Renal cortical epithelial cell (primary cell): ENCODE measurements around the gene MRPL20. TPM values are rescaled to one million over a fixed set of nuclear protein-coding genes. Genes with fewer than 3 reads are reported as not detected.
"Not testable (repeated sequence)": the region's sequence is repeated elsewhere in the genome, so short reads cannot be mapped to it uniquely, and the experiment has no call there.

Experiments used
- DNase-seq: peaks from one replicate; pipeline ENCODE4 v3.0.0-alpha.2; 2011; ENCODE audit warnings: low read depth
- total RNA-seq: library from RNA; depleted of rRNA; stranded (reverse); fragments of >200 nt; gene quantifications from 2 replicates; pipeline ENCODE4 v1.2.3, GENCODE V29; 2014

Gene MRPL20
- total RNA-seq, 1 donor from 2014 or later = 72.1 TPM

DNA sequence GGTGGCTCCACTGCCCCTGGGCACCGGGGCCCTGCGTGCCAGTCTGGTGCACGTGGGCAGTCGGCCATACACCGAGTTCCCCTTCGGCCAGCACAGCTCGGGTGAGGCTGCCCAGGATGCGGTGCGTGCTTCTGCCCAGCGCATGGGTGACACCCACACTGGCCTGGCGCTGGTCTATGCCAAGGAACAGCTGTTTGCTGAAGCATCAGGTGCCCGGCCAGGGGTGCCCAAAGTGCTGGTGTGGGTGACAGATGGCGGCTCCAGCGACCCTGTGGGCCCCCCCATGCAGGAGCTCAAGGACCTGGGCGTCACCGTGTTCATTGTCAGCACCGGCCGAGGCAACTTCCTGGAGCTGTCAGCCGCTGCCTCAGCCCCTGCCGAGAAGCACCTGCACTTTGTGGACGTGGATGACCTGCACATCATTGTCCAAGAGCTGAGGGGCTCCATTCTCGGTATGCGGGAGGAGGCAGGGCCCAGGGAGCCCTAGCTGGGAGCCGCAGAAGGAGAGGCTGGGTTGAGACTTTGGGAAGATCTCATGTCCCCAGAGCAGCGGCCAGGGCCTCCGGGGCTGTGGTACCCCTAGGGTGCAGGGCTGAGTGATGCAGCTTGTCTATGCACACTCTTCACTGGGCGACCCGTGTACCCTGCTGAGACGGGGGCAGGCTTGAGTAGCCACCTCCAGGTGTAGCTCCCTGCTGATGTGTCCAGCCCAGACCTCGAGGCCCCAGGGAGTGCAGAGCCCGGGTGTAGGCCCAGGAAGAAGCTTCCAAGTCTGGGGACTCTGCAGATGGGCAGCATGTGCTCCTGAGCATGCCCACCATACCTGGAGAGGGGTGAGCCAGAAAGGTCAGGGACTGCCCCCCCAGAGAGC, 30.2 kb upstream of the MRPL20 start:
- DNase-seq = no peak

DNA sequence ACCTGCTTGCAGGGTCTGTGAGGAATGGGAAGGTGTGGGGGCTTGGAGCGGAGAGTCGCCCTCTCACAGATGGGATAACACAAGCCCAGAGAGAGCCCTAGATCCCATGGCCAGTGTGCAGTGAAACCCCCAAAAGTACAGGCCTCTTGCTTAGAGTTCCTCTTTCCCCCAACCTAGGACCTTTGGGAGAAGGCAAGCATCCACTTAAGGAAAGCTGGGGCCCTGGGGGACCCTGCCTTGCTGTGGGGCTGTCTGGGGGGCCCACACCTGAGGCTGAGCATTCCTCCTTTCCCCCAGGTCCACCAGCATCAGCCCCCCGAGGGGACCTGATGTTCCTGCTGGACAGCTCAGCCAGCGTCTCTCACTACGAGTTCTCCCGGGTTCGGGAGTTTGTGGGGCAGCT, 29.5 kb upstream of the MRPL20 start:
- no peak for DNase-seq

DNA sequence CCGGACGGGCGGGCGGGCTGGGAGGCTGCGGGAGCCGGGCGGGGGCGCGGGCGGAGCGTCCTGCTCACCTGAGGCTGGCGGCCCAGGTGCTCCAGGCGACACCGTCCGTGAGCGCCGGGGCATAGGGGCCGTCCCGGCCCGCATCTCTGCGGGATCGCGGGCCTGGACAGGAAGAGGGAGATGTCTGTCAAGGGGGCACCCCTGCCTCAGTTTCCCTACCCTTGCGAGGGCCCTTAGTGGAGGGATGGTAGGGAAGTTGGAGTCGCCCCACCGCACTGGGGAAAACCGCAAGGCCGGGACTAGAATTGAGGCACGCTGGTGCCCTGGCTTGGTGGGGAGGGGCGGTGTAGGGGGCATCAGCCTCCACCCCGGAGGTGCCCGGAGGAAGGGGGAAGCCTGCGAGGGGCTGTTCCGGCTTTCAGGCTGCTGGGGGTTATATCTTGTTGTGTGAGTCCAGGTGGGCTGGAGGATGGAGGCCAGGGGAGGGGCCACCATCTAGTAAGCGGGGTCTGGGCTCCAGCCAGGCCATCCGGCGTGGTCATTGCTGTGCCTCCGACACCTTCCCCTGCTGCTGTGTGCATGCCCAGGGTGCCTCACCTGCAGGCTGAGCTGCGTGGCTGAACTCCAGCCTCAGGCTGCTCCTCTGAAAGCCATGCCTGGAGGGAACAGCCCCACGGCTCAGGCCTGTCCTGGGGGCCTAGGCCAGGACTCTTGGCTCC, 29.0 kb upstream of the MRPL20 start:
- no peak for DNase-seq

DNA sequence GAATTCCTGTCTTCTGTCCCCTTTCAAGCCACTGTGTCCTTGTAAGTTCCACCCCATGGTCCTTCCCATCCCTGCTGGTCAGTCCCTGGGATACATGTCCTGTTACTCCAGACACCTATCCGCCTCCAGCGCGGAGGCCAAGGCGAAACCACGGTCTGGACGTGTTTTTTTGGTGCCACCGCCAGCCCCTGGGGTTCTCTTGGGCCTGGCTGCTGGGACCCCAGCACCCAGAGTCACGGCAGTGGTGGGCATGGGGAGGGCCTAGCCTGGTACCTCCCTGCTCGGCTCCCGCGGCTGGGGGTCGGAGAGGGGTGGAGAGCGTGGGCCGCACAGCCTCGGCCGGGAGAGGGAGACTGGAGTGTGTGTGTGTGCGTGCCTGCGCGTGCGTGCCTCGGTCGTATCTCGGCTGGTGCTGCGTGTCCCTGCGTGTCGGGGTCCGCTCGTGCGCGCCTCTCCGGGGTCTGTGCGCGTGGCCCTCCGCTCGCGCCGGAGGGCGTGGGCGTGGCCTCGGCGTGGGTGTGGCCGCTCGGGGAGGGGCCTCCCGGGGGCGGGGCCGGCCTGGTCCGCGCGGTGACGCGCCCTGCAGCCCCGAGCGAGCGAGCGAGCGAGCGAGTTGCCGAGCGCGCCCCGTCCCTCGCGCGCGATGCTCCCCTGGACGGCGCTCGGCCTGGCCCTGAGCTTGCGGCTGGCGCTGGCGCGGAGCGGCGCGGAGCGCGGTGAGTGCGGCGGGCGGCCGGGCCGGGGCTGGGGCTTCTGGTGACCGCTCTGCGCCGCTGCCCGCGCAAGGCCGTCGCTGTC, 28.2 kb upstream of the MRPL20 start, which contains the start of gene VWA1:
Gene VWA1, plus strand, starts transcription at position 585 of the 798 bp plus-strand sequence. Its CDS starts 59 bp downstream, at position 644.
- no peak for DNase-seq

DNA sequence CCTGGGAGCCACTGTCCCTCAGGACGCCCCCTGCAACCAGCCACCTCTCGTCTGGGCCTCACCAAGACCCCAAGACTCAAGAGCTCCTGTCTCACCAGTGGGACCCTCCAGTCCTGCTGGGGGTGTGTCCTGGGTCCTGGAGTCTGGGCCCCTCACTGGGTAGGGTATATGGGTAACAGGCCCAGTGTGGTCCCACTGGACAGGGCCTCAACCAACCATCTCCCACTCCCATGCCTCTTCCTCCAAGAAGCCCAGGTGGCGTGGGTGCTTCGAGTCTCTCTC, 27.7 kb upstream of the MRPL20 start:
- no peak for DNase-seq

DNA sequence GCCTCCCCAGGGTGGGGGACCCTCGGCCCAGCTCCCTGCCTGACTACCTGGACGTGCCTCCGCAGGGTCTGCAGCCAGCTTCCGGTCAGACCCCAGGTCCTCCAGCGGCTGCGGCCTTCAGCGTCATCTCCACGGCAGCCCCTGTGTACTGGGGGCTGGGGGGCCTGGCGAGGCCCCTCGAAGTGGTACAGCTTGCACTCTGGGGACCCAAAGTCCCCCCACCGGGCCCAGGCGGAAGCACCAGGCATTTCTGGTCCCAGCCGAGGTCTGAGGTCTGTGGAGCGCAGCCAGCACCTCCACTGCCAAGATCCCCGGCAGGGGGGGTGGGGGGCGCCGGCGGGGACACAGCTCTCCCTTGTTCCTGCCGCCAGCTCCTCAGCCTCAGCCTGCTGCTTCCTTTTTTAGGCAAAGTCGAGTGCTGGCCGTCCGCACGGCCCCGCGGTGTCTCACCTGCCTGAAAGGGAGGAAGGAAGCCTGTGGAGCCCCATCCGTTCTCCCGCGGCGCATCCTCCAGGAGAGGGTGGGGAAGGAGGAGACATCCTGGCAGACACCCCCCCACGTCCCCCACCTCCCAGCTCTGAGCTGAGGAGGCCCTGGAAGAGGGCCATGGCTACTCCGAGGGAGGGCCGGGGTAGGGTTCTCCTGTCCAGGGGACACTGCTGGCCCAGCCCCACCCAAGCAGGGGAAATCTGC, 27.2 kb upstream of the MRPL20 start:
- DNase-seq = no peak

DNA sequence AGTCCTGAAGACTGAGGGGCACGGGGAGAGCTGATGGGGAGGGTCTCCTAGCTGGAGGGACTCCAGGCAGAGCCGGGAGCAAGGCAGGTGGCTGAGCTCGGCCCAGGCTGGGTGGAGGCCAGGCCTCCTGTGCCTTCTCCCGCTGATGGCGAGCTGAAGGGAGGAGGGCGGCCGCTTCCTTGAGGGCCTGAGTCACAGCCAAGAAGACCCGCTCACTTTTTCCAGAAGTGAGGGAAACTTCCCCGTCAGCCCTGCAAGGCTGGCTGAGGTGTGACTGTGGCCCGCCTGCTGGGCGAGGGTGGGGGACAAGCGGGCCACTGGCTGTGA, 26.7 kb upstream of the MRPL20 start:
- peak; percentile 17 for DNase-seq

DNA sequence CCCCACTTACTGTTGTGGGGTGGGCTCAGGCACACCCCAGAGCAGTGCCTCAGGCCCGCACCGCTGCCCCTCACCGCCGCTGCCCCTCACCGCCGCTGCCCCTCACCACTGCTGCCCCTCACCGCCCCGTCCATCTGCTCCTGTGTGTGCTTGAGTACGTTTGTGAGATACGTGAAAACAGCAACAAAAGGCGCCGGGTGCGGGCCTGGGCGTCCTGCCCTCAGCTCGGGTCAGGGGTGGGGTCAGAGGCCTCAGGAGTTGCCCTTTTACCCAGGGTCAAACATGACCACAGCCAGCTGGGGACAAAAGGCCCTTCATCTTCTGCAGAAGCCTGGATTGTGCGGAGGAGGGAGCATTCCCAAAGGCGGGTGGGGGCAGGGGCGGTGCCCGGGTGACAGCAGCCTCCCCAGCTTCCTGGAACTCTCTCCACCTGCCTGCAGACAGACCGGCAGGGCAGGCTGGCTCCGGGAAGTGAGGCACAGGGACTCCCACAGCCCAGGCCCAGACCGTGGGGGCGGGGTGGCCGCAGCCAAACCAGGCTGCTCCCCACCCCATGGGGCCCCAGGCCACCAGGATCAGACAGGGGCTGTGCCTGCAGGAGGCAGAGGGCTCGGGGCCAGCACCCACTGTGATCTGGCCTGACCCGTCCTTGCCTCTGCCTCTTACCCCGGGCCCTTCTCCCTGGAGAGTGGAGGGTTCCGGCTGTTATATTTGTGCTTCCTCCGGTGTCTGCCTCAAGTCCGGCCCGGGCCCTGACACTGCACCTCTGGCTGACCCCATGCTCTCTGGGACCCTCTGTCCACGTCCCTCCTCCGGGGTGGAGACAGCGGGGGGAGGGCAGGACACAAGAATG, 26.1 kb upstream of the MRPL20 start:
- peak; percentile 26 for DNase-seq

DNA sequence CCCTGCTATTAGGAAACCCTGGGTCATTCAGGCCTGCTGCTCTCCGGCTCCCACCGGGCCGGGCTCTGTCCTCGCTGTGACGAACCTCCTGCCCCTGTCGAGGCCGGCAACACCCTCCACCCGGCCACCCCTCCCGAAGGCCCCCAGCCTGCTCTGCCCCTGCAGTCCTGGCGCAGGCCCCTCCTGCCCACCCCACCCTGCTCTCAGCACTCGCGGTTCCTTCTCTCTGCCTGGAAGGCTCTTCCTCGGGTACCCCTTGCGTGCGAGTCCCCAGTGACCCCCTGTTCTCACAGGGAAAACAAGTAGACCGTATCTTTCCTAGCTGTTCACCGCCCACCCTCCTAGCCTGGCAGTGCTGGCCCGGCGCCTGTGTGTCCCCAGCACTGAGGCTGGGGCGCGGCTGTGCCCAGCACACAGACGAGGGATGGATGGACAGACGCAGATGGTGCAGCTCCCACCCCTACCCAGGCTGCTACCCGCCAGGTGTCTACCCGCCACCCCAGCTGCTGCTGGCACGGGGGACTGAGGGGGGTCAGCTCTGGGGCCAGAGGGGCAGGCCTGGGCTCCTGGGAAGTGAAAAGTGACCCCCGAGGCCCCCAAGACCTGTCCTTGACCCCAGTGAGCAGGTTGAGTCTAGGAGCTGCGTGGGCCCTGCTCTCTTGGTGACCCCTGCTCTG, 25.3 kb upstream of the MRPL20 start:
- DNase-seq = no peak

DNA sequence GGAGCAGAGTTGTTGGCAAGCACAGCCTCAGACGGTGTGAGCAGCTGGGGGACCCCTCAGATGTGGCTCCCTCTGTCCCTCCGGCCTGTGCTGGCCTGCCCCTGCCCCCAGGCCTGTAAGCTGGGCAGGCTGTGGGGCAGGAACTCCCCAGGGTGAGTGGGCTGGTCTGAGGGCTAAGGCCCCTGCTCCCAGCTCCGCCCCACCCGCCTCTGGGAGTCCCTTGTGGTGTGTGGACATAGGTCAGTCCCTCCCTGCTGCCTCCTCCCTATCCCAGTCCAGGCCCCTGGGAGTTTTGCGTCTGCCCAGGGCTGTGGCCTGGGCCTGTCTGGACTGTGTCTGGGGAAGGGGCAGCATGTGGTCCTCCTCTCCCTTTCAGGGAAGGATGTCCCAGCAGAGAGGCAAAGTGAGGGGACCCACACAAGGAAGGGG, 24.8 kb upstream of the MRPL20 start:
- DNase-seq = no peak

DNA sequence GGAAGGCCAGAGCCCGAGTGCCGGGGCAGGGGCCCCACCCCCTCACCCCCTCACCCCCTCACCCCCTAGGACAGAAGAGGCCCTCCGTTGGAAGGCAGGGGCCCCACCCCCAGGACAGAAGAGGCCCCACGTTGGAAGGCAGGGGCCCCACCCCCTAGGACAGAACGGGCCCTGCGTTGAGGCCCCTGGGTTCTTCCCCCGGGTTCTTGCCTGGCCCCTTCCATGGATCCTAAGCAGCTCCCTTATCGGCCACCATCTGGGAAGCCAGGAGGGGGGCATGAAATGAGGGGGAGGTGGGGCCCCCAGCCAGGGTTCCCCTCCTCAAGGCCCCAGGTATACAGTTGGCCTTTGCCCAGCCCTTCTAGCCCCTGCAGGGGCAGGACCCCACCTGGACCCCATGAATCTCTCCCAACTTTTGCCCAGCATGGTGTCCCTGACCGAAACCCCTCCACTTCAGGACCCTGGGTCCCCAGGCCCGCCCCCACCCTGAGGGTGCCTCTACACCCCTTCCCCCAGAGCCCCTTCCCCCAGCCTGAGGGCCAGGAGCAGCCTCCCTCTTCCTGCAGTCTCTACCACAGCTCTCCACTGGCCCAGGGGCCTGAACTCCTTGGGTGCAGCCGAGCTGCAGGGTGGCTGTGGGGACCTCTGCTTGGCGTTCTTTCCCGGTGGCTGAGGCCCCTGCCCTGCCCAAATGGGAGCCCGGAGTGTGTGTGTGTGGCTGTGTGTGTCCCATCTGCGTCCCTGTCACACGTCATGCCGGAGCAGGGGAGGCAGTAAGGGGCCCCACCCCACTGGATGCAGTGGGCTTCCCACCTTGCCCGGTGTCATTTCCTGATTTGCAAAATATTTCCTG, 24.1 kb upstream of the MRPL20 start:
- no peak for DNase-seq

DNA sequence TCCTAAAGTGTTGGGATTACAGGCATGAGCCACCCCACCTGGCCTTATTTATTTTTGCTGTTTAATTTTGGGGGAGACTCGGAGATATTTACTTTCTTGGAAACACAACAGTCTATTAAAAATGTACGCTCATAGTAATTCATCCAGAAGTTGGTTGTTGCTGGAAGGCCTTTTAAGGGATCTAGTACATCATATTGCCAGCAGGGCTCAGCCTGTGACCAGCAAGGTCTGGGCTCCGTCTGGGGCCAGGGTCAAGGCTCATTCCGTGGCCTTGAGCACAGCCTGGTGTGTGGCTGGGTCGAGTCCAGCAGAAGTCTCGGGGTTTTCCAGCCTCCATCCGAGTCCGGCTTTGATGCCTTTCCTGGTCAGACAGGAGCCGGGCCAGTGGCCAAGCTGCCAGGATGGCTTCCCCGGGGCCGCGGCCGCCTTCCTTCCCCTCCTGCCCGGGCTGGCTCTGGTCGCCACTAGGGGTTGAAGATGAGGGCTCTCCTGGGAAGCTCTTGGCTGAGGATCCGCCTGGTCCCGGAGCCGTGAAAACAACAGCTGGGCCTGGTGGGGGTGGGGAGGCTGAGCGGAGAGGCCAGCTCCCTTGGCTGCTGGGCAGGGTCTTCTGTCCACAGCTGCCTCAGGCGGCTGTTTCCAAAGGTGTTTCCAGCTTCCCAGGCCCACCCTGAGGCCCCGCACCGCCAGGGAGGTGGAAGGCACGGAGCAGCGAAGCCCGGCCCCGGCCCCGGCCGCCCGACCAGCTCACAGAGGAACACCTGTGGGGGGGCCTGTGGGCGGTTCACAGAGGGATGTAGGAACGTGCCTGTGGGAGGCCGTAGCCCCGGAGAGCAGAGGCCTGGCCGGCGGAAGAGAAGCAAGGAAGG, 23.3 kb upstream of the MRPL20 start:
- peak; percentile 16 for DNase-seq

DNA sequence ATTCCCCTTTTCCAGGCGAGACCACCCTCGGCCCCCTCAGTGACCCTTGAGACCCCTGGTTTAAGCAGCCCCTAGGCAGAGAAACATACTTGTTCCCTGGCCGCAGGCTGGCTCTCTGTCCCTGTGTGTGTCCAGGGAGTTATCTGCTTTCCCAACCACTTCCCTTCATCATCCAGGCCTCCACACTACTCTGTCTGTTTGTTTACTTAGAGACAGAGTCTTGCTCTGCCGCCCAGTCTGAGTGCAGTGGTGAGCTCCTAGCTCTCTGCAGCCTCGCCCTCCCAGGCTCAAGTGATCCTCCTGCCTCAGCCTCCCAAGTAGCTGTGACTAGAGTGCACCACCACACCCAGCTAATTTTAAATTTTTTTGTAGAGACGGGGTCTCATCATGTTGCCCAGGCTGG, 22.6 kb upstream of the MRPL20 start:
- DNase-seq = no peak

DNA sequence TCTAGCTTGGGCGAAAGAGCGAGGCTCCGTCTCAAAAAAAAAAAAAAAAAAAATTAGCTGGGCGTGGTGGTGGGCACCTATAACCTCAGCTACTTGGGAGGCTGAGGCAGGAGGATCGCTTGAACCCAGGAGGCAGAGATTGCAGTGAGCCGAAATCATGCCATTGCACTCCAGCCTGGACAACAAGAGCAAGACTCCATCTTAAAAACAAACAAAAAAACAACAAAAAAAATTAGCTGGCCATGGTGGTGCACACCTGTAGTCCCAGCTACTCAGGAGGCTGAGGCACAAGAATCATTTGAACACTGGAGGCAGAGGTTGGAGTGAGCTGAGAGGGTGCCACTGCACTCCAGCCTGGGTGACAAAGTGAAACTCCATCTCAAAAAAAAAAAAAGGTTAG, 21.9 kb upstream of the MRPL20 start:
- not testable (repeated sequence) for DNase-seq

DNA sequence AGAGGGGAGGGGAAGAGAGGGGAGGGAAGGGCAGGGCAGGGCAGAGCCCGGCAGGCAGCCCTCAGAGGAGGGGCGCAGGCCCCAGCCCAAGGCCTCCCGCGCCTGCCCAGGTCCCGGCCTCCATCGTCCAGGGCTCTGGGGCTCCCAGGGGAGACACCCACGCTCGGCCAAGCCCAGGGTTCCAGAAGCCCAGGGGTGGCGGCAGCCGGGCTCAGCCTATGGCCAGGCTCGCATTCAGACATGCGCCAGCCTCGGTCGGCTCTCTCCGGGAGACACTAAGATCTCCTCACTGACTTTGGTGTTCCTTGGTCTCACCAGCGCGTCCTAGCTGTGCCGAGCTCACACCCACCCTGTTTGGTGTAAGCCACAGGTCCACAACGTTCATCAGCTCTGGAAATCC, 21.1 kb upstream of the MRPL20 start:
- DNase-seq = no peak

DNA sequence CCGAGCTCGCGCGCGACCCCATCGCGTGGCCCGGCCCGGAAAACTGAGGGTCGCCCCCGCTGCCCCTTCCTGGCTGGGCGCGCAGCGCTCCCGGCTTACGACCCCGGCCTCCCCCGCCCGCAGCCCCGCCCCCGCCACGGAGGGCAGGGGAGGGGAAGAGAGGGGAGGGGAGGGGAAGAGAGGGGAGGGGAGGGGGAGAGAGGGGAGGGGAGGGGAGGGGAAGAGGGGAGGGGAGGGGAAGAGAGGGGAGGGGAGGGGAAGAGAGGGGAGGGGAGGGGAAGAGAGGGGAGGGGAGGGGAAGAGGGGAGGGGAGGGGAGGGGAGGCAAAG, 20.7 kb upstream of the MRPL20 start:
- DNase-seq = no peak

DNA sequence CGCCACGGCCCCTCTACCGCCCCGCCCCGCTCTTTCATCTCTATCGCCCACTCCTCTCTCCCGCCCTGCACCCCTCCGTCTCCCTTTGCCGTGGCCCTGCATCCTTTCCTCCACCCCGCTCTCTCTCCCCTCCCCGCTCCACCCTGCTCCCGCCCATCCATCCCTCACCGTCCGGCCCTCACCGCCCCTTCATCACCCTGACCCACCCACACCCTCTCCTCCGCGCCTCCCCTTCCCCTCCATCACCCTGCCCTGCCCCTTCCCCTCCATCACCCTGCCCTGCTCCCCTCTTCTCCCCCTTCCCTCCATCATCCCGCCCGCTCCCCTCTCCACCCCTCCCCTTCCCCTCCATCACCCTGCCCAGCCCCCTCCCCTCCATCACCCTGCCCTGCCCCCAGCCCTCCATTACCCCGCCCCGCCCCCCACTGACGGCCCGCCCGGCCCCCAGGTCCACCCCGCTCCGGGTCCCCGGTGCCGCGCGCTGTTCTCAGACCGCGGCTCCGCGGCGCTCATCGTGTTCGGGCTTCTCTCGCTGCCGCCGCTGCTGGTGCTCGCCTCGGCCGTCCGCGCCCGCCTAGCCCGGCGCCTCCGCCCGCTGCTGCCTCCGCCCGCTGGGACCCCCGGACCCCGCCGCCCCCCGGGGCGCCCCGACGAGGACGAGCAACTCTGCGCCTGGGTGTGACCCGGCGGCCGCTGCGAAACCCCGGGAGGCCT, 20.2 kb upstream of the MRPL20 start:
- no peak for DNase-seq

DNA sequence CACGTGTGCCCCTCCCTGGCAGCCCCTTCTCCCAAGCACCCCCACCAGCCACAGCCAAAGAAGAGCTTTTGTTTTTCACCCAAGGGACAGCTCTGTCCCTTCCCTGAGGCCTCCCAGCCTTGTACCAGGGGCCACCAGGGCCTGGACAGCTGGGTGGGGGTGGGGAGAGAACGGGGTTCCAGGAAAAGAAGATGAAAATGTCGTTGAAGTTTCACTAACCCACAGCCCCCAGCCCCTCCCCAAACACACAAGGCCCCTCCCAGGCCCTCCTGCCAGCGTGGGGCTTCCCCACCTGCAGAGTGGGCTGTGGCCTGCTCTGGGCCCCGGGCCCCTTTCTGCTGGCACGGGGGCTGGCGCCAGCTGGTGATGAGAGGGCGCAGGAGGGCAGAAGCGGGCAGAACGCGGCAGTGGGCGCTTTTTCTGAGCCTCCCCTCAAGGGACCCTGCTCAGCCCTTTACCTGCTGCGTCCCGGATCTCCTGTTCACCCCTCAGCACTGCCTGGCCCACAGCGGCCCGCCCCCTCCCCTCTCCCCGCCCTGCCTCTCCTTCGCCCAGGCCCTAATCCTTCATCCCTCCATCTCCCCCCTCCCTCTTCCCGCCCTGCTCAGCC, 19.5 kb upstream of the MRPL20 start:
- no peak for DNase-seq
